LNCaP clone FGC (cell line): ENCODE measurements around the gene MYO7A.

ENCODE experiments used
- DNase-seq: peaks from one replicate; pipeline ENCODE4 v3.0.0-alpha.2; 2011; ENCODE audit warnings: low read depth
- H3K4me3 ChIP-seq: 2 replicates; pipeline ENCODE4 v1.5.1; 2011; ENCODE audit warnings: mild to moderate bottlenecking, low read depth, low read length, control low read depth
- TF ChIP-seq, protein P1 (sequence below): IDR thresholded peaks from 2 replicates; pipeline ENCODE4 v1.5.1; 2012; ENCODE audit warnings: mild to moderate bottlenecking; ENCODE audit not compliant: control insufficient read depth, insufficient read depth; ENCODE audit errors: extremely low read depth

MYO7A gene

GRCh38 chr11:77190331-77191075 lies 62.5 kb downstream of the MYO7A start:
- DNase-seq: no peak
- no peak overlapping the region for H3K4me3 ChIP-seq
- TF ChIP-seq, protein P1, sequence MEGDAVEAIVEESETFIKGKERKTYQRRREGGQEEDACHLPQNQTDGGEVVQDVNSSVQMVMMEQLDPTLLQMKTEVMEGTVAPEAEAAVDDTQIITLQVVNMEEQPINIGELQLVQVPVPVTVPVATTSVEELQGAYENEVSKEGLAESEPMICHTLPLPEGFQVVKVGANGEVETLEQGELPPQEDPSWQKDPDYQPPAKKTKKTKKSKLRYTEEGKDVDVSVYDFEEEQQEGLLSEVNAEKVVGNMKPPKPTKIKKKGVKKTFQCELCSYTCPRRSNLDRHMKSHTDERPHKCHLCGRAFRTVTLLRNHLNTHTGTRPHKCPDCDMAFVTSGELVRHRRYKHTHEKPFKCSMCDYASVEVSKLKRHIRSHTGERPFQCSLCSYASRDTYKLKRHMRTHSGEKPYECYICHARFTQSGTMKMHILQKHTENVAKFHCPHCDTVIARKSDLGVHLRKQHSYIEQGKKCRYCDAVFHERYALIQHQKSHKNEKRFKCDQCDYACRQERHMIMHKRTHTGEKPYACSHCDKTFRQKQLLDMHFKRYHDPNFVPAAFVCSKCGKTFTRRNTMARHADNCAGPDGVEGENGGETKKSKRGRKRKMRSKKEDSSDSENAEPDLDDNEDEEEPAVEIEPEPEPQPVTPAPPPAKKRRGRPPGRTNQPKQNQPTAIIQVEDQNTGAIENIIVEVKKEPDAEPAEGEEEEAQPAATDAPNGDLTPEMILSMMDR: no peak

- TF ChIP-seq, protein P1: no peak
- no peak for DNase-seq
- no peak overlapping the region for H3K4me3 ChIP-seq
These were observed 63.4 kb downstream of the MYO7A start for GRCh38 chr11:77191429-77191822.

DNA sequence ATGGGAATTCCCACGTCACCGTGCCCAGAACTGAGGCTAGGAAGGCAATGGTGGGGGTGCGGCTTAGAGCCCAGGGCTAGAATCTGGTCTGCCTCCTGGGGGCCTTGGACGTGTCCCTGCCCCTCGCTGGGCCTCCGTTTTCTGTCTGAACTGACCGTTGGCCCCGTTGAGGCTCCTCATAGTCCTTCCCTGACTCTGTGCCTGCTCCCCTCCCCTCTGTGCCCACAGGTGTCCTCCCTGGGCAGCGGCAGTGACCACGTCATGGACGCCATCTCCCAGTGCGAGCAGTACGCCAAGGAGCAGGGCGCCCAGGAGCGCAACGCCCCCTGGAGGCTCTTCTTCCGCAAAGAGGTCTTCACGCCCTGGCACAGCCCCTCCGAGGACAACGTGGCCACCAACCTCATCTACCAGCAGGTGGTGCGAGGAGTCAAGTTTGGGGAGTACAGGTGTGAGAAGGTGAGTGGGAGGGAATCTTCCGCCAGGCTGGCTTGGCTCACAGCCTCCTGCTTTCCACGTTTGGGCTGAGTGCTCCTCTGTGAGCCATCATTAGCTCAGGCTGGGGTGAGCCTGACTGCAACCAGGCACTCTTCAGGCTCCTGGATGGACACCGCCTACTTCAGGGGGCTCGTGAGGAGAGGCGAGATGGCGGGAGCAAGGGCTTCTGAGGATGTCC lies 63.9 kb downstream of the MYO7A start:
- TF ChIP-seq, protein P1: peak; percentile 95
- DNase-seq: peak; percentile 70
- H3K4me3 ChIP-seq: no peak overlapping the region

DNA sequence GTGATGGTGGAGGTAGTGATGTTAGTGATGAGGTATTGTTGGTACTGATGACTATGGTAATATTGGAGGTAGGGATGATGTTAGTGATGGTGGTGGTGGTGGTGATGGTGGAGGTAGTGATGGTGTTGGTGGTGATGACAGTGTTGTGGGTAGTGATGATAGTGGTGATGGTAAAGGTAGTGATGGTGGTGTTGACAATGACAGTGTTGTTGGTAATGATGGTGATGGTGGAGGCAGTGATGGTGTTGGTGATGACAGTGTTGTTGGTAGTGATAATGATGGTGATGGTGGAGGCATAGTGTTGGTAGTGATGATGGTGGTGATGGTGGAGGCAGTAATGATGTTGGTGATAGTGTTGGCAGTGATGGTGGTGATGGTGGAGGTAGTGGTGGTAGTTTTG lies 65.1 kb downstream of the MYO7A start:
- no peak overlapping the region for H3K4me3 ChIP-seq
- TF ChIP-seq, protein P1: no peak
- DNase-seq: no peak

GRCh38 chr11:77193911-77194830 lies 66.1 kb downstream of the MYO7A start:
- no peak for DNase-seq
- TF ChIP-seq, protein P1: no peak
- no peak overlapping the region for H3K4me3 ChIP-seq

DNA sequence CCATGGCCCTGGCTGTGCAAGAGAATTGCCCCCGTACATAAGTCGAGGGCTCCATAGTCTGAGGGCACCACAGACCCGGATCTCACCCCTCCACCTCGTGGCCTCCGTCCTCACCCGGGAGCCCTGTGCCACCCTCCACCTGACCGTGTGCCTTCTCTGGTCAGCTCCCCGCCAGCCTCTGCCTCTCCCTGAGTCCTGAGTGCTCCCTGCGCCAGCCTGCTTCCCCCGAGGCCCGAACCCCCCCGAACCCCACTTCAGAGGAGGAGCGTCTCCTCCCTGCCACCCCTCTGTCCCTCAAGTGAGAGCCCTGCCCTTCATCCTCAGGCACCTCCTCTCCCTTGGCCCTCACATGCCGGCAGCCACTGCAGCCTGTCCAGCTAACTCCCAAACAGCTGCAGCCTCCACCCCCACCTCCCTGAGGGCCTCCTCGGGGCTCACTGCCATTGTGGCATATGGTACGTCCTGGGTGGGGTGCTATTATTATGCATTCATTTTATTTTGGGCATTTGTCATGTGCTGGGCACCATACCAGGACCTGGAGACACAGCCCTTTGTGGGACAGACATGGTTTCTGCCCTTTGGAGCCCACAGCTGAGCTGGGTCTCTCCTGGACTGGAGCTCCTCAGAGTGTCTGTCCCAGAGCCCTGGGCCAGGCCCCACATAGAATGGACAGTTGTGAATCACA lies 67.2 kb downstream of the MYO7A start:
- H3K4me3 ChIP-seq: no peak overlapping the region
- TF ChIP-seq, protein P1: no peak
- no peak for DNase-seq
